ENCODE results near the gene CRIM1. TPM values are rescaled to one million over a fixed set of nuclear protein-coding genes. Genes with fewer than 3 reads are reported as not detected.

Gene CRIM1
- total RNA-seq, 2 donors from 2014 or later: 217 to 465 TPM

GRCh38 chr2:36459725-36460137 lies 104.2 kb downstream of the CRIM1 start:
- H3K9me3 ChIP-seq: no peaks in the 10 kb centered on the region
- H3K4me3 ChIP-seq: no peak overlapping the region
- peaks cover 27 to 82% of the 10 kb centered on the region in 2 donors for H3K4me1 ChIP-seq (ENCODE audit: control insufficient read depth in 1 of 2, low read depth in 2 of 2)
- no peaks in the 10 kb centered on the region for H3K27me3 ChIP-seq (replicated peaks; ENCODE audit: insufficient read depth)
- no peak for DNase-seq (ENCODE audit: low spot score)
- TF ChIP-seq CTCF (IDR thresholded peaks at IDR 0.05): peak; percentile 41
- no peak for ATAC-seq (ENCODE audit: insufficient number of reproducible peaks, low FRiP score, low read depth)
- H3K27ac ChIP-seq: peak overlapping the region; percentile 9 to 51
- no peaks in the 10 kb centered on the region for H3K36me3 ChIP-seq

DNA sequence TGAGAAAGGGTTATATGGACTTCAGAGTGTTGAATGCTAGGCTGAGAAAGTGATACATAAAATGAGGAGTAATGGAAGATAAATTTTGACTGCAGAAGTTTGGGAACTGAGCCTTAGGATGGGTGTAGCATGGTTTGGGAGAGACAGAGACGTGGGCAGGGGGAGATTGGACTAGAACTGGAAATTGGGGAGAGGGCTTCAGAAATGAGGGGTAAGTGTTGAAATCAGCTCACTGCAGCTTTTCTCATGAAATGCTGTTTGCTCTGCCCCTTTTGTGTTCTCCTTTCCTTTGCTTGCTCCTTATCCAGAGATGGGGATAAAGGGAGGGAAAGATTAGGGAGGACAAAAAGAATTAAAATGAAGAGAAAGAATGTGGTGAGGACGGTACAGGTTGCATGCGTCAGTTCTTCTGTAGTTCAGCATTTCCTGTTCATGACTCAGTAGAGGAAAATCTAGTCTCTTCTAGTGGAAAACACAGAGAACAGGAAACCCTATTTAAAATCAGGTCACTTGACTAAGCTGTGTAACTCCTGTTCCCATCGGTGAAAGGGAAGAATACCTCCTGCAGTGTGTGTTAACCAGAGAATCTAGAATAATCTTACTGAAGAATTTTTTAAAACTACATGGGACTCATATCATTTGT lies 105.6 kb downstream of the CRIM1 start:
- Histone ChIP-seq H3K4me1 (ENCODE audit: control insufficient read depth in 1 of 2, low read depth in 2 of 2) (peaks cover 16 to 68% of the 10 kb centered on the region in 2 donors), H3K9me3 (no peaks in the 10 kb centered on the region), H3K27me3 (replicated peaks; ENCODE audit: insufficient read depth) (no peaks in the 10 kb centered on the region), H3K4me3 (no peak overlapping the region), H3K36me3 (no peaks in the 10 kb centered on the region), H3K27ac (peak overlapping the region; percentile 57 to 74)
- TF ChIP-seq CTCF (IDR thresholded peaks at IDR 0.05): no peak
- DNase-seq (ENCODE audit: low spot score): no peak
- ATAC-seq (ENCODE audit: insufficient number of reproducible peaks, low FRiP score, low read depth): peak; percentile 39

DNA sequence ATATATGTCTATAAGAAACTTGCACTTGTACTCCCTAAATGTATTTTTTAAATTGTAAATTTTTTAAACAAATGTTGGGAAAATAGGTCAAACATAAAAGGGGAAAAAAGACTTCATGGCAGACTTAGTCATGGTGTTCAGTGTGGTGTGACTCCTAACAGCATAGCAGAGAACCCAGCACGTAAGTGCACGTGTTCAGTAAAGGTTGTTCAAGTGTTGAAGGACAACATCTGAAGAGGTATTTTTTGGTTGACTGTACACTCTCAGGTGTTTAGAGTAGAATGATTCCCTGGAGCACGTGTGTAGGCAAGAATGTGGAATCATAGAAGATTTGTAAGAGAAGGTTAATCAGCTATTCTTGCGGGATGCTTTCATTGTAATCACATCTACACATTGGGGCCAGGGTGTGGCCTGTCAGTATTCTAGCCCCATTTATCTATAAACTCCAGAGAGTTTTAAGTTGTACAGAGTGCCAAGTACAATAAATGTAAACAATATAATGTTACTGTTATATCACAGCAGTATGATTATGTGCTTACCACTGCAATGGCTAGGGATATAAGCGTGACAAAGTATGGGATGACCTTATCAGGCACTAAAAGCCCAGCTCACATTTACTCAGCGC lies 106.8 kb downstream of the CRIM1 start:
- Histone ChIP-seq H3K9me3 (no peaks in the 10 kb centered on the region), H3K27me3 (replicated peaks; ENCODE audit: insufficient read depth) (no peaks in the 10 kb centered on the region), H3K36me3 (no peaks in the 10 kb centered on the region), H3K27ac (peak overlapping the region; percentile 24 to 74), H3K4me1 (ENCODE audit: control insufficient read depth in 1 of 2, low read depth in 2 of 2) (peaks cover 11 to 57% of the 10 kb centered on the region in 2 donors), H3K4me3 (no peak overlapping the region)
- DNase-seq (ENCODE audit: low spot score) (no peak), ATAC-seq (ENCODE audit: insufficient number of reproducible peaks, low FRiP score, low read depth) (no peak)
- no peak for TF ChIP-seq CTCF (IDR thresholded peaks at IDR 0.05)

DNA sequence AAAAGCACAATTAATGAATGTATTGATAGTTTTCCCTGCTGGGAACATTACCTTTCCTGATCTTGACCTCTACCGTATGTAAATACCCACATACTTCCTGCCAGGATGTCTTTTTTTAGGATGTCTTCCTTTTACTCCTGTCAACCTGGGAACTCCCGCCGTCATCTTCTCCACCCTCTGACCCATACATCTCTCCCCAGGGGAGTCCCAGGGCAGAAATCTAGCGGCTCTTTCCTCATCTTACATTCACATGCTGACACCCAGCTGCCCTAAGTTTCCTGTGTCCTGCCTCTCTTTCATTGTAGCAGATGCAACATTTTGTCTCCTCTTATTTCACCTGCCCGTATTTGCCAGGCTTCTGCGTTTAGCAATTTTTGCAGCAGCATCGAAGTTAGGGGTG lies 107.8 kb downstream of the CRIM1 start:
- ATAC-seq (ENCODE audit: insufficient number of reproducible peaks, low FRiP score, low read depth): no peak
- Histone ChIP-seq H3K27ac (peak overlapping the region in 1 of 2 donors; percentile 11), H3K36me3 (no peaks in the 10 kb centered on the region), H3K4me1 (ENCODE audit: control insufficient read depth in 1 of 2, low read depth in 2 of 2) (peaks cover 13 to 56% of the 10 kb centered on the region in 2 donors), H3K27me3 (replicated peaks; ENCODE audit: insufficient read depth) (no peaks in the 10 kb centered on the region), H3K9me3 (no peaks in the 10 kb centered on the region), H3K4me3 (no peak overlapping the region)
- no peak for DNase-seq (ENCODE audit: low spot score)
- no peak for TF ChIP-seq CTCF (IDR thresholded peaks at IDR 0.05)

- TF ChIP-seq CTCF (IDR thresholded peaks at IDR 0.05): no peak
- DNase-seq (ENCODE audit: low spot score) (no peak), ATAC-seq (ENCODE audit: insufficient number of reproducible peaks, low FRiP score, low read depth) (no peak)
- Histone ChIP-seq H3K27me3 (replicated peaks; ENCODE audit: insufficient read depth) (no peaks in the 10 kb centered on the region), H3K4me1 (ENCODE audit: control insufficient read depth in 1 of 2, low read depth in 2 of 2) (peaks cover 21 to 59% of the 10 kb centered on the region in 2 donors), H3K4me3 (no peak overlapping the region), H3K9me3 (no peaks in the 10 kb centered on the region), H3K36me3 (no peaks in the 10 kb centered on the region), H3K27ac (peak overlapping the region; percentile 5 to 37)
These were observed 108.6 kb downstream of the CRIM1 start for GRCh38 chr2:36464006-36464721.

Data from thoracic aorta (tissue), 2 donors.